ENCODE measurements around the gene PHOX2A.

DNA sequence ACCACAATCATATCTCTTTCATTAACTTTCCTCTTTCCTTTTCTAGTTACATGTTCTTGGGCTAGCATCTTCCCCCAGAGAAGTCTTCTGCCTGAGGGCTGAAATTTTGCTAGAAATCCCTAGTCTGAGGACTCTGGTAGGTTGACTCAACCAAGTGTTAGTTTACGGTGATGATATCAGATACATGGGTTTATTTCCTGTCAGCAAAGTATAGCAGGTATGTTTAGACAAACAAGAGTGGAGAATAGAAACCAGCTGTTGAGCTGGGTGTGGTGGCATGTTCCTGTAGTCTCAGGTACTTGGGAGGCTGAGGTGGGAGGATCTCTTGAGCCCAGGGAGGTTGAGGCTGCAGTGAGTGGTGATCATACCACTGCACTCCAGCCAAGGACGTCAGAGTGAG is 40.8 kb downstream of the PHOX2A start:
- TF ChIP-seq, protein P1, sequence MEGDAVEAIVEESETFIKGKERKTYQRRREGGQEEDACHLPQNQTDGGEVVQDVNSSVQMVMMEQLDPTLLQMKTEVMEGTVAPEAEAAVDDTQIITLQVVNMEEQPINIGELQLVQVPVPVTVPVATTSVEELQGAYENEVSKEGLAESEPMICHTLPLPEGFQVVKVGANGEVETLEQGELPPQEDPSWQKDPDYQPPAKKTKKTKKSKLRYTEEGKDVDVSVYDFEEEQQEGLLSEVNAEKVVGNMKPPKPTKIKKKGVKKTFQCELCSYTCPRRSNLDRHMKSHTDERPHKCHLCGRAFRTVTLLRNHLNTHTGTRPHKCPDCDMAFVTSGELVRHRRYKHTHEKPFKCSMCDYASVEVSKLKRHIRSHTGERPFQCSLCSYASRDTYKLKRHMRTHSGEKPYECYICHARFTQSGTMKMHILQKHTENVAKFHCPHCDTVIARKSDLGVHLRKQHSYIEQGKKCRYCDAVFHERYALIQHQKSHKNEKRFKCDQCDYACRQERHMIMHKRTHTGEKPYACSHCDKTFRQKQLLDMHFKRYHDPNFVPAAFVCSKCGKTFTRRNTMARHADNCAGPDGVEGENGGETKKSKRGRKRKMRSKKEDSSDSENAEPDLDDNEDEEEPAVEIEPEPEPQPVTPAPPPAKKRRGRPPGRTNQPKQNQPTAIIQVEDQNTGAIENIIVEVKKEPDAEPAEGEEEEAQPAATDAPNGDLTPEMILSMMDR (IDR thresholded peaks at IDR 0.05) = no peak
- TF ChIP-seq GRHL2 (CRISPR knock-in tag; IDR thresholded peaks at IDR 0.05; ENCODE audit: insufficient replicate concordance, severe bottlenecking) (no peak), NR3C1 (CRISPR knock-in tag; conservative IDR thresholded peaks at IDR 0.05; ENCODE audit: low read depth) (no peak), JUN (CRISPR knock-in tag; IDR thresholded peaks at IDR 0.05) (no peak), ELF4 (CRISPR knock-in tag; IDR thresholded peaks at IDR 0.05; ENCODE audit: low read depth) (no peak), FOXJ3 (CRISPR knock-in tag; IDR thresholded peaks at IDR 0.05; ENCODE audit: borderline replicate concordance) (no peak), MAX (CRISPR knock-in tag; IDR thresholded peaks at IDR 0.05) (no peak), ZNF423 (CRISPR knock-in tag; IDR thresholded peaks at IDR 0.05) (no peak)
- TF ChIP-seq, protein P2, sequence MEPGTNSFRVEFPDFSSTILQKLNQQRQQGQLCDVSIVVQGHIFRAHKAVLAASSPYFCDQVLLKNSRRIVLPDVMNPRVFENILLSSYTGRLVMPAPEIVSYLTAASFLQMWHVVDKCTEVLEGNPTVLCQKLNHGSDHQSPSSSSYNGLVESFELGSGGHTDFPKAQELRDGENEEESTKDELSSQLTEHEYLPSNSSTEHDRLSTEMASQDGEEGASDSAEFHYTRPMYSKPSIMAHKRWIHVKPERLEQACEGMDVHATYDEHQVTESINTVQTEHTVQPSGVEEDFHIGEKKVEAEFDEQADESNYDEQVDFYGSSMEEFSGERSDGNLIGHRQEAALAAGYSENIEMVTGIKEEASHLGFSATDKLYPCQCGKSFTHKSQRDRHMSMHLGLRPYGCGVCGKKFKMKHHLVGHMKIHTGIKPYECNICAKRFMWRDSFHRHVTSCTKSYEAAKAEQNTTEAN (CRISPR knock-in tag; IDR thresholded peaks at IDR 0.05) = no peak
- TF ChIP-seq, protein P3, sequence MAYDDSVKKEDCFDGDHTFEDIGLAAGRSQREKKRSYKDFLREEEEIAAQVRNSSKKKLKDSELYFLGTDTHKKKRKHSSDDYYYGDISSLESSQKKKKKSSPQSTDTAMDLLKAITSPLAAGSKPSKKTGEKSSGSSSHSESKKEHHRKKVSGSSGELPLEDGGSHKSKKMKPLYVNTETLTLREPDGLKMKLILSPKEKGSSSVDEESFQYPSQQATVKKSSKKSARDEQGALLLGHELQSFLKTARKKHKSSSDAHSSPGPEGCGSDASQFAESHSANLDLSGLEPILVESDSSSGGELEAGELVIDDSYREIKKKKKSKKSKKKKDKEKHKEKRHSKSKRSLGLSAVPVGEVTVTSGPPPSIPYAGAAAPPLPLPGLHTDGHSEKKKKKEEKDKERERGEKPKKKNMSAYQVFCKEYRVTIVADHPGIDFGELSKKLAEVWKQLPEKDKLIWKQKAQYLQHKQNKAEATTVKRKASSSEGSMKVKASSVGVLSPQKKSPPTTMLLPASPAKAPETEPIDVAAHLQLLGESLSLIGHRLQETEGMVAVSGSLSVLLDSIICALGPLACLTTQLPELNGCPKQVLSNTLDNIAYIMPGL (CRISPR knock-in tag; IDR thresholded peaks at IDR 0.05) = no peak
- TF ChIP-seq, protein P4, sequence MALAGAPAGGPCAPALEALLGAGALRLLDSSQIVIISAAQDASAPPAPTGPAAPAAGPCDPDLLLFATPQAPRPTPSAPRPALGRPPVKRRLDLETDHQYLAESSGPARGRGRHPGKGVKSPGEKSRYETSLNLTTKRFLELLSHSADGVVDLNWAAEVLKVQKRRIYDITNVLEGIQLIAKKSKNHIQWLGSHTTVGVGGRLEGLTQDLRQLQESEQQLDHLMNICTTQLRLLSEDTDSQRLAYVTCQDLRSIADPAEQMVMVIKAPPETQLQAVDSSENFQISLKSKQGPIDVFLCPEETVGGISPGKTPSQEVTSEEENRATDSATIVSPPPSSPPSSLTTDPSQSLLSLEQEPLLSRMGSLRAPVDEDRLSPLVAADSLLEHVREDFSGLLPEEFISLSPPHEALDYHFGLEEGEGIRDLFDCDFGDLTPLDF (CRISPR knock-in tag; IDR thresholded peaks at IDR 0.05) = no peak

Data from WTC11 (cell line).